ENCODE data around the gene HSD17B2. TPM values are rescaled to one million over a fixed set of nuclear protein-coding genes. Genes with fewer than 3 reads are reported as not detected.

Gene HSD17B2
- polyA plus RNA-seq, 3 donors = not detected

DNA sequence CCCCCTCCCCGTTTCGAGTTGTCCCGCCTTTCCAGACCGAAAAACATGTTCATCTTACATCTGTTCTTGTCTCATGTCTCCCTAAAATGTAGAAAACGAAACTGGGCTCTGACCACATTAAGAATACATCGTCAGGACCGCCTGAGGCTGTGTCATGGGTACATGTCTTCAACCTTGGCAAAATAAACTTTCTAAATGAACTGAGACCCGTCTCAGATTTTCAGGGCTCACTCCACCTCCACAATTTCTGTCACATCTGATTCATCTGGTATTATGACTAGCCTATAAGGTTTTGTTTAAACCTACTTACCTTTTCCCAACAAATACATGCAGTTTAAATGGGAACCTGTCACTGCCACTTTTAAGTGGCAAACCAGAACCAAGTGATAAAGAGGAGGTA, 24.4 kb upstream of the HSD17B2 start:
- H3K79me2 ChIP-seq (ENCODE audit: insufficient read depth, low read length) = no peaks in the 10 kb centered on the region
- no peak for DNase-seq
- no peak overlapping the region for H3K9ac ChIP-seq (ENCODE audit: insufficient read depth, low read length, poor library complexity, severe bottlenecking)
- peak overlapping the region; percentile 72 for H2AFZ ChIP-seq (ENCODE audit: insufficient read depth, low read depth, low read length, poor library complexity, severe bottlenecking)
- Mint-ChIP-seq H3K4me3 (peak overlapping the region in 1 of 2 donors; percentile 83), H3K27me3 (ENCODE audit: low read depth in 3 of 3) (peaks cover 10 to 21% (median 18%) of the 10 kb centered on the region in 3 donors), H3K36me3 (peaks cover 2 to 3% of the 10 kb centered on the region in 2 donors), H3K4me1 (peaks cover 11% of the 10 kb centered on the region), H3K9me3 (peaks cover 31 to 54% (median 39%) of the 10 kb centered on the region in 7 donors), H3K27ac (no peak overlapping the region)
- H3K4me2 ChIP-seq (replicated peaks; ENCODE audit: extremely low read depth, low read length, poor library complexity, severe bottlenecking) = peak overlapping the region; percentile 55
- H3K4me1 ChIP-seq (ENCODE audit: control insufficient read depth in 1 of 2, insufficient read depth in 2 of 2, low read length in 2 of 2) = peaks cover 0 to 6% of the 10 kb centered on the region in 2 donors
- no peaks in the 10 kb centered on the region for H4K20me1 ChIP-seq (ENCODE audit: insufficient read depth, low read length)
- no peaks in the 10 kb centered on the region for H3K36me3 ChIP-seq (replicated peaks in 1 of 2; ENCODE audit: control insufficient read depth in 1 of 2, insufficient read depth in 2 of 2, low read length in 2 of 2)
- H3K4me3 ChIP-seq (replicated peaks in 1 of 3; ENCODE audit: low read depth in 2 of 3, low read length in 3 of 3) = peak overlapping the region in 1 of 3 experiments; percentile 53
- intact Hi-C loops (cut with micrococcal nuclease) = no loop called here
- peaks cover 3 to 20% of the 10 kb centered on the region in 2 donors for H3K27me3 ChIP-seq (ENCODE audit: control insufficient read depth in 2 of 2, insufficient read depth in 2 of 2, low read length in 2 of 2)
- TF ChIP-seq, protein P1, sequence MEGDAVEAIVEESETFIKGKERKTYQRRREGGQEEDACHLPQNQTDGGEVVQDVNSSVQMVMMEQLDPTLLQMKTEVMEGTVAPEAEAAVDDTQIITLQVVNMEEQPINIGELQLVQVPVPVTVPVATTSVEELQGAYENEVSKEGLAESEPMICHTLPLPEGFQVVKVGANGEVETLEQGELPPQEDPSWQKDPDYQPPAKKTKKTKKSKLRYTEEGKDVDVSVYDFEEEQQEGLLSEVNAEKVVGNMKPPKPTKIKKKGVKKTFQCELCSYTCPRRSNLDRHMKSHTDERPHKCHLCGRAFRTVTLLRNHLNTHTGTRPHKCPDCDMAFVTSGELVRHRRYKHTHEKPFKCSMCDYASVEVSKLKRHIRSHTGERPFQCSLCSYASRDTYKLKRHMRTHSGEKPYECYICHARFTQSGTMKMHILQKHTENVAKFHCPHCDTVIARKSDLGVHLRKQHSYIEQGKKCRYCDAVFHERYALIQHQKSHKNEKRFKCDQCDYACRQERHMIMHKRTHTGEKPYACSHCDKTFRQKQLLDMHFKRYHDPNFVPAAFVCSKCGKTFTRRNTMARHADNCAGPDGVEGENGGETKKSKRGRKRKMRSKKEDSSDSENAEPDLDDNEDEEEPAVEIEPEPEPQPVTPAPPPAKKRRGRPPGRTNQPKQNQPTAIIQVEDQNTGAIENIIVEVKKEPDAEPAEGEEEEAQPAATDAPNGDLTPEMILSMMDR (IDR thresholded peaks at IDR 0.05) = no peak
- H3K9me3 ChIP-seq (replicated peaks in 1 of 2; ENCODE audit: control insufficient read depth in 1 of 2, insufficient read depth in 1 of 2, low read length in 2 of 2) = peaks cover 25 to 39% of the 10 kb centered on the region in 2 donors
- 82% methylated on average over 7 of the region's 8 CpGs for WGBS (ENCODE audit: insufficient coverage)
- H3K27ac ChIP-seq (ENCODE audit: low read depth in 1 of 2, low read length in 2 of 2) = no peak overlapping the region

DNA sequence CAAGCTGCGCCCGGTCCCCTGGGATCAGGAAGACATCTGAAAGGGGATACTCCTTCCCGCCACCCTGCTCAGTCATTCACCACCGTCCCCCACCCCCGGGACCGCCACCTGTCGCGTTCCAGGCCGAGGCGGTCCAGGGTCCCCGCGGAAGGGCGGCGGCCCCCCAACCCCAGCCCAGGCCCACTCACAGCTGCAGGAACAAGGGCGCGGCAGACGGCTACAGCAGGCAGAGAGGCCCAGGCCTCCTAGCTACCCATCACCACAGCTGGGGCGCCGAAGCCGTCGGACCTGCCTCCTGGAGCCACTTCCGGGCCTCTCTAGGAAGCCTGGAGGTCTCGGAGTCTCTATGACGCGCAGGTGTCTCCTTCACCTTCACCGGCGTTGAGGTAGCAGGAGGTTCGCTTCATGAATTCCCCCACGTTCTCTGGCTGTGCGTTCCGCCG, 23.8 kb upstream of the HSD17B2 start, which contains the start of gene SDR42E1:
Gene SDR42E1, minus strand, starts transcription at position 272 of the 443 bp plus-strand sequence. CDS start 10,612 bp downstream, outside the sequence.
- Mint-ChIP-seq H3K4me3 (peak within 1 kb of the TSS; percentile 58 to 83), H3K36me3 (peaks cover 2 to 3% of the 10 kb centered on the region in 2 donors), H3K9me3 (peaks cover 31 to 54% (median 39%) of the 10 kb centered on the region in 7 donors), H3K27ac (no peak within 1 kb of the TSS), H3K4me1 (peaks cover 11% of the 10 kb centered on the region), H3K27me3 (ENCODE audit: low read depth in 3 of 3) (peaks cover 10 to 21% (median 18%) of the 10 kb centered on the region in 3 donors)
- H3K4me1 ChIP-seq (ENCODE audit: control insufficient read depth in 1 of 2, insufficient read depth in 2 of 2, low read length in 2 of 2) = peaks cover 0 to 6% of the 10 kb centered on the region in 2 donors
- no peak within 1 kb of the TSS for H3K27ac ChIP-seq (ENCODE audit: low read depth in 1 of 2, low read length in 2 of 2)
- H3K4me3 ChIP-seq (replicated peaks in 1 of 3; ENCODE audit: low read depth in 2 of 3, low read length in 3 of 3) = peak within 1 kb of the TSS in 2 of 3 experiments; percentile 17 to 53
- H3K79me2 ChIP-seq (ENCODE audit: insufficient read depth, low read length) = no peaks in the 10 kb centered on the region
- peaks cover 25 to 39% of the 10 kb centered on the region in 2 donors for H3K9me3 ChIP-seq (replicated peaks in 1 of 2; ENCODE audit: control insufficient read depth in 1 of 2, insufficient read depth in 1 of 2, low read length in 2 of 2)
- DNase-seq = no peak
- WGBS (ENCODE audit: insufficient coverage) = 3% methylated on average over 31 of the region's 32 CpGs
- H3K36me3 ChIP-seq (replicated peaks in 1 of 2; ENCODE audit: control insufficient read depth in 1 of 2, insufficient read depth in 2 of 2, low read length in 2 of 2) = no peaks in the 10 kb centered on the region
- H2AFZ ChIP-seq (ENCODE audit: insufficient read depth, low read depth, low read length, poor library complexity, severe bottlenecking) = peak within 1 kb of the TSS; percentile 72
- H3K4me2 ChIP-seq (replicated peaks; ENCODE audit: extremely low read depth, low read length, poor library complexity, severe bottlenecking) = peak within 1 kb of the TSS; percentile 55
- H3K9ac ChIP-seq (ENCODE audit: insufficient read depth, low read length, poor library complexity, severe bottlenecking) = no peak within 1 kb of the TSS
- TF ChIP-seq, protein P1 (IDR thresholded peaks at IDR 0.05) = no peak
- peaks cover 3 to 20% of the 10 kb centered on the region in 2 donors for H3K27me3 ChIP-seq (ENCODE audit: control insufficient read depth in 2 of 2, insufficient read depth in 2 of 2, low read length in 2 of 2)
- intact Hi-C loops (cut with micrococcal nuclease) = no loop called here
- no peaks in the 10 kb centered on the region for H4K20me1 ChIP-seq (ENCODE audit: insufficient read depth, low read length)
